Stimulated activated CD8-positive, alpha-beta memory T cell treated with anti-CD3 and anti-CD28 coated beads, Interleukin-7, amount 100 ng/mL, for 4 hours (primary cell): ENCODE results near the gene METTL16.
A peak's percentile ranks its signal among the peaks of the same experiment; 100 is the strongest.

Experiments used
- DNase-seq, 2 donors: peaks; one replicate each; pipeline ENCODE4 v3.0.0-alpha.2; 2020; ENCODE audit warnings: low read depth in 2 of 2

Gene METTL16

GRCh38 chr17:2395258-2396181 is 116.2 kb downstream of the METTL16 start:
- DNase-seq, result no peak

- DNase-seq, result no peak
Measured at GRCh38 chr17:2394775-2395201, 116.9 kb downstream of the METTL16 start.

GRCh38 chr17:2393954-2394749 is 117.5 kb downstream of the METTL16 start:
- no peak for DNase-seq

- DNase-seq, result peak; percentile 84 to 89
Measured at GRCh38 chr17:2393174-2393953, 118.3 kb downstream of the METTL16 start.

- peak; percentile 92 to 98 for DNase-seq
Measured at GRCh38 chr17:2392252-2393173, 119.2 kb downstream of the METTL16 start.

GRCh38 chr17:2391597-2392251 is 120.0 kb downstream of the METTL16 start:
- no peak for DNase-seq

- DNase-seq, result no peak
Measured at GRCh38 chr17:2390199-2390836, 121.4 kb downstream of the METTL16 start.

- no peak for DNase-seq
Measured at GRCh38 chr17:2388683-2389055, 123.0 kb downstream of the METTL16 start.

GRCh38 chr17:2388020-2388682 is 123.5 kb downstream of the METTL16 start:
- DNase-seq, result no peak

GRCh38 chr17:2387086-2388019 is 124.3 kb downstream of the METTL16 start:
- no peak for DNase-seq

- DNase-seq, result no peak
Measured at GRCh38 chr17:2386400-2387085, 125.1 kb downstream of the METTL16 start.

GRCh38 chr17:2385240-2386210 is 126.2 kb downstream of the METTL16 start:
- DNase-seq, result no peak

GRCh38 chr17:2384439-2385127 is 127.1 kb downstream of the METTL16 start:
- no peak for DNase-seq

GRCh38 chr17:2383628-2384167 is 128.0 kb downstream of the METTL16 start:
- no peak for DNase-seq

- DNase-seq, result no peak
Measured at GRCh38 chr17:2380950-2381649, 130.6 kb downstream of the METTL16 start.
